ENCODE measurements around the gene LPAR1.

Gene LPAR1

GRCh38 chr9:111068383-111068730 lies 30.1 kb upstream of the LPAR1 start:
- Histone ChIP-seq H3K27ac (ENCODE audit: low read length) (no peak overlapping the region), H3K36me3 (replicated peaks; ENCODE audit: insufficient read depth, low read length) (no peaks in the 10 kb centered on the region), H3K4me3 (ENCODE audit: low read length) (no peak overlapping the region), H3K4me2 (ENCODE audit: low read depth, low read length) (no peak overlapping the region), H3F3A (ENCODE audit: insufficient read depth, low read length) (no peaks in the 10 kb centered on the region), H3K79me2 (ENCODE audit: low read length) (no peaks in the 10 kb centered on the region), H3K27me3 (replicated peaks; ENCODE audit: insufficient read depth, low read length) (no peaks in the 10 kb centered on the region), H2AFZ (ENCODE audit: low read length) (no peak overlapping the region), H3K9me3 (replicated peaks; ENCODE audit: insufficient read depth, low read length) (no peaks in the 10 kb centered on the region), H3K4me1 (ENCODE audit: low read length) (no peaks in the 10 kb centered on the region), H3K9me2 (replicated peaks; ENCODE audit: insufficient read depth, low read length) (no peaks in the 10 kb centered on the region), H4K20me1 (ENCODE audit: insufficient read depth, low read length) (no peaks in the 10 kb centered on the region), H3K9ac (ENCODE audit: low read length) (no peak overlapping the region)
- TF ChIP-seq EZH2 (optimal IDR thresholded peaks at IDR 0.05; ENCODE audit: low read depth, low read length): no peak
- no peak for TF ChIP-seq CTCF (IDR thresholded peaks at IDR 0.05; ENCODE audit: low read length)
- TF ChIP-seq EZH2phosphoT487 (IDR thresholded peaks at IDR 0.05; ENCODE audit: low read length): no peak
- no peak for DNase-seq

DNA sequence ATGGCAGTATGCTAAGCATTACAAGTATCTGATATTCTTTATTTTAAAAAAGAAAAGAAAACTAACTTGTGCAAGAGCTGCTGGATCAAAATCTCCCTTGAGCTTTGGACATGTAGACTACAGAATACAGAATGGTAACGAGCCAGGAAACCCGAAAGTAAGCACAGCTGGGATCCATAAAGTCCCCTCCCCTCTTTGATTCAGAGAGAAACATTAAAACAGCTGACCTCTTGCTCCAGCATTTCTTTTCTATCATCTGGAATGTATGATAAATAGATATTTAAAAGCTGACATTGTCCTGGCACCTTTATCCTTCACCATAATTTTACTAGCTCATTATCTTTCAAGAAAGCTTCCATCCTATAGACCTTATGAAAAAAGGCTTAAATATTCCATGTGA lies 28.2 kb upstream of the LPAR1 start:
- no peak for DNase-seq
- Histone ChIP-seq H3K27ac (ENCODE audit: low read length) (no peak overlapping the region), H3K9me2 (replicated peaks; ENCODE audit: insufficient read depth, low read length) (no peaks in the 10 kb centered on the region), H2AFZ (ENCODE audit: low read length) (no peak overlapping the region), H4K20me1 (ENCODE audit: insufficient read depth, low read length) (no peaks in the 10 kb centered on the region), H3K27me3 (replicated peaks; ENCODE audit: insufficient read depth, low read length) (no peaks in the 10 kb centered on the region), H3K9me3 (replicated peaks; ENCODE audit: insufficient read depth, low read length) (no peaks in the 10 kb centered on the region), H3K4me2 (ENCODE audit: low read depth, low read length) (no peak overlapping the region), H3K4me1 (ENCODE audit: low read length) (no peaks in the 10 kb centered on the region), H3K9ac (ENCODE audit: low read length) (no peak overlapping the region), H3K79me2 (ENCODE audit: low read length) (no peaks in the 10 kb centered on the region), H3K36me3 (replicated peaks; ENCODE audit: insufficient read depth, low read length) (no peaks in the 10 kb centered on the region), H3K4me3 (ENCODE audit: low read length) (no peak overlapping the region), H3F3A (ENCODE audit: insufficient read depth, low read length) (no peaks in the 10 kb centered on the region)
- no peak for TF ChIP-seq EZH2phosphoT487 (IDR thresholded peaks at IDR 0.05; ENCODE audit: low read length)
- no peak for TF ChIP-seq EZH2 (optimal IDR thresholded peaks at IDR 0.05; ENCODE audit: low read depth, low read length)
- no peak for TF ChIP-seq CTCF (IDR thresholded peaks at IDR 0.05; ENCODE audit: low read length)

GRCh38 chr9:111065414-111065813 lies 27.1 kb upstream of the LPAR1 start:
- DNase-seq: no peak
- H3K4me2 ChIP-seq (ENCODE audit: low read depth, low read length): no peak overlapping the region
- H3K27ac ChIP-seq (ENCODE audit: low read length): no peak overlapping the region
- H3K9me3 ChIP-seq (replicated peaks; ENCODE audit: insufficient read depth, low read length): no peaks in the 10 kb centered on the region
- TF ChIP-seq EZH2phosphoT487 (IDR thresholded peaks at IDR 0.05; ENCODE audit: low read length): no peak
- no peak for TF ChIP-seq CTCF (IDR thresholded peaks at IDR 0.05; ENCODE audit: low read length)
- TF ChIP-seq EZH2 (optimal IDR thresholded peaks at IDR 0.05; ENCODE audit: low read depth, low read length): no peak
- no peaks in the 10 kb centered on the region for H3K4me1 ChIP-seq (ENCODE audit: low read length)
- H3K27me3 ChIP-seq (replicated peaks; ENCODE audit: insufficient read depth, low read length): no peaks in the 10 kb centered on the region
- no peaks in the 10 kb centered on the region for H3K36me3 ChIP-seq (replicated peaks; ENCODE audit: insufficient read depth, low read length)
- no peaks in the 10 kb centered on the region for H3K9me2 ChIP-seq (replicated peaks; ENCODE audit: insufficient read depth, low read length)
- no peak overlapping the region for H3K9ac ChIP-seq (ENCODE audit: low read length)
- no peak overlapping the region for H3K4me3 ChIP-seq (ENCODE audit: low read length)
- H4K20me1 ChIP-seq (ENCODE audit: insufficient read depth, low read length): no peaks in the 10 kb centered on the region
- no peak overlapping the region for H2AFZ ChIP-seq (ENCODE audit: low read length)
- no peaks in the 10 kb centered on the region for H3K79me2 ChIP-seq (ENCODE audit: low read length)
- H3F3A ChIP-seq (ENCODE audit: insufficient read depth, low read length): no peaks in the 10 kb centered on the region

Measured in MM.1S (cell line).